ENCODE results near the gene PHC3.

DNA sequence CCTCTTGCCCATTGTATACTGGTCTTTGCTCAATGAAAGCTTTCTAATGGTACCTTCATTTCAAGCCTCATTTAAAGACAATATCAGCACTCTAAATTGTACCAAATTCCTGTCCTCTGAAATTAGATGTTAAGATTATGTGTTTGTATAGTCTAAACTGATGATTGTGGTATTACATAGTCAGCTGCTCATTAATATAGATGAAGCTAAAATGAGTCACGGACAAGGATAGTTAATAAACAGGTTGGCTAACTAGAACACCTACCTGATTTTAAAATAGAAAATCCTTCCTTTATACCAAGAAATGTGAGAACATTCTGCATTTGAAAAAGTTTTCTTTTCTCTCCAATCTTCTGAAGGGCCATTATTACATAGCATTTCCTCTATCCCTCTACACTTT, 43.6 kb upstream of the PHC3 start:
- TF ChIP-seq, protein P1, sequence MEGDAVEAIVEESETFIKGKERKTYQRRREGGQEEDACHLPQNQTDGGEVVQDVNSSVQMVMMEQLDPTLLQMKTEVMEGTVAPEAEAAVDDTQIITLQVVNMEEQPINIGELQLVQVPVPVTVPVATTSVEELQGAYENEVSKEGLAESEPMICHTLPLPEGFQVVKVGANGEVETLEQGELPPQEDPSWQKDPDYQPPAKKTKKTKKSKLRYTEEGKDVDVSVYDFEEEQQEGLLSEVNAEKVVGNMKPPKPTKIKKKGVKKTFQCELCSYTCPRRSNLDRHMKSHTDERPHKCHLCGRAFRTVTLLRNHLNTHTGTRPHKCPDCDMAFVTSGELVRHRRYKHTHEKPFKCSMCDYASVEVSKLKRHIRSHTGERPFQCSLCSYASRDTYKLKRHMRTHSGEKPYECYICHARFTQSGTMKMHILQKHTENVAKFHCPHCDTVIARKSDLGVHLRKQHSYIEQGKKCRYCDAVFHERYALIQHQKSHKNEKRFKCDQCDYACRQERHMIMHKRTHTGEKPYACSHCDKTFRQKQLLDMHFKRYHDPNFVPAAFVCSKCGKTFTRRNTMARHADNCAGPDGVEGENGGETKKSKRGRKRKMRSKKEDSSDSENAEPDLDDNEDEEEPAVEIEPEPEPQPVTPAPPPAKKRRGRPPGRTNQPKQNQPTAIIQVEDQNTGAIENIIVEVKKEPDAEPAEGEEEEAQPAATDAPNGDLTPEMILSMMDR (IDR thresholded peaks at IDR 0.05; ENCODE audit: insufficient read depth, low read length, poor library complexity, severe bottlenecking), result no peak
- TF ChIP-seq EZH2phosphoT487 (conservative IDR thresholded peaks at IDR 0.05; ENCODE audit: low read length), result no peak
